Stimulated activated naive B cell treated with anti-CD40 and anti-IgM and Interleukin-4, amounts not matched to agents 10 μg/mL and 1 μg/mL and 100 μg/mL, for 72 hours (primary cell): ENCODE measurements around the gene HMX3.

Experiments
- ATAC-seq, 2 donors: fragments of 150-1000 bp; cut with Tn5 transposase; replicated peaks; 2 replicates each; pipeline ENCODE4 v1.10.0; 2021; ENCODE audit warnings: moderate library complexity in 1 of 2
- DNase-seq: peaks from one replicate; pipeline ENCODE4 v3.0.0; 2021
- H3K27ac Mint-ChIP-seq: one replicate; pipeline ENCODE4 v1.8.0; 2022; ENCODE audit warnings: mild to moderate bottlenecking, mixed read lengths
- H3K27me3 Mint-ChIP-seq, 2 donors: one replicate each; pipeline ENCODE4 v1.8.0; 2022; ENCODE audit warnings: mixed read lengths in 2 of 2
- H3K36me3 Mint-ChIP-seq, 2 donors: one replicate each; pipeline ENCODE4 v1.8.0; 2022; ENCODE audit warnings: mixed read lengths in 2 of 2, mild to moderate bottlenecking in 1 of 2
- H3K4me1 Mint-ChIP-seq, 2 donors: one replicate each; pipeline ENCODE4 v1.8.0; 2022; ENCODE audit warnings: mixed read lengths in 2 of 2, mild to moderate bottlenecking in 1 of 2
- H3K4me3 Mint-ChIP-seq, 2 donors: one replicate each; pipeline ENCODE4 v1.8.0; 2022; ENCODE audit warnings: mild to moderate bottlenecking in 2 of 2, mixed read lengths in 2 of 2, moderate library complexity in 1 of 2
- H3K9me3 Mint-ChIP-seq, 2 donors: one replicate each; pipeline ENCODE4 v1.8.0; 2022; ENCODE audit warnings: mixed read lengths in 2 of 2, mild to moderate bottlenecking in 1 of 2

Gene HMX3

GRCh38 chr10:123135415-123136141 is at the start of gene HMX3:
HMX3 (plus strand) TSS chr10:123135970; CDS start chr10:123136051, 81 bp downstream.
- H3K27me3 Mint-ChIP-seq: peaks cover 74 to 79% of the 10 kb centered on the region in 2 donors
- peaks cover 24 to 44% of the 10 kb centered on the region in 2 donors for H3K4me1 Mint-ChIP-seq
- H3K36me3 Mint-ChIP-seq: peaks cover 4 to 6% of the 10 kb centered on the region in 2 donors
- H3K27ac Mint-ChIP-seq: peak within 1 kb of the TSS; percentile 95
- ATAC-seq (no peak), DNase-seq (no peak)
- peaks cover 0 to 3% of the 10 kb centered on the region in 2 donors for H3K9me3 Mint-ChIP-seq
- peak within 1 kb of the TSS; percentile 86 for H3K4me3 Mint-ChIP-seq

GRCh38 chr10:123086281-123086680 is 49.5 kb upstream of the HMX3 start:
- no peak overlapping the region for H3K27ac Mint-ChIP-seq
- no peaks in the 10 kb centered on the region for H3K36me3 Mint-ChIP-seq
- no peak overlapping the region for H3K4me3 Mint-ChIP-seq
- peaks cover 0 to 5% of the 10 kb centered on the region in 2 donors for H3K9me3 Mint-ChIP-seq
- no peak for DNase-seq
- ATAC-seq: no peak
- H3K27me3 Mint-ChIP-seq: peaks cover 7 to 17% of the 10 kb centered on the region in 2 donors
- peaks cover 3 to 5% of the 10 kb centered on the region in 2 donors for H3K4me1 Mint-ChIP-seq

DNA sequence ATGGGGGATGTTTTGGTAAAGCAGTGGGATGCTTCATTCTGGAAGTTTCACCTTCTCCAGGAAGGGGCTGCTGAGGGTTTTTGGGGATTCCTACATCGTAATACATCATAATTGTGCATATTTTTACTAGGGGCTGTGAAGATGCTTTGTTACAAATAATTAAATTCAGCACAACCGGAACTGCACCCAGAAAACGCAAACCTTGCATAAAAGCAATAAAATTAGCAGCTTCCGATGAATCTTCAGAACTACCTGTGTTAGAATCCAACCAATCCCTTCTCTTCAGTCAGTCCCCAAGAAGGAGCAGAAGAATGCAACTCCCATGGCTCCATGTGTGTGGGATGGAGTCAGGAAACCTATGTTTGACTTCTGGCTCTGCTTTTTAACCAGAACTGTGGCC is 48.4 kb upstream of the HMX3 start:
- DNase-seq: no peak
- peaks cover 0 to 5% of the 10 kb centered on the region in 2 donors for H3K9me3 Mint-ChIP-seq
- no peak for ATAC-seq
- H3K27me3 Mint-ChIP-seq: peaks cover 15 to 28% of the 10 kb centered on the region in 2 donors
- no peaks in the 10 kb centered on the region for H3K36me3 Mint-ChIP-seq
- peaks cover 3 to 5% of the 10 kb centered on the region in 2 donors for H3K4me1 Mint-ChIP-seq
- no peak overlapping the region for H3K27ac Mint-ChIP-seq
- no peak overlapping the region for H3K4me3 Mint-ChIP-seq

DNA sequence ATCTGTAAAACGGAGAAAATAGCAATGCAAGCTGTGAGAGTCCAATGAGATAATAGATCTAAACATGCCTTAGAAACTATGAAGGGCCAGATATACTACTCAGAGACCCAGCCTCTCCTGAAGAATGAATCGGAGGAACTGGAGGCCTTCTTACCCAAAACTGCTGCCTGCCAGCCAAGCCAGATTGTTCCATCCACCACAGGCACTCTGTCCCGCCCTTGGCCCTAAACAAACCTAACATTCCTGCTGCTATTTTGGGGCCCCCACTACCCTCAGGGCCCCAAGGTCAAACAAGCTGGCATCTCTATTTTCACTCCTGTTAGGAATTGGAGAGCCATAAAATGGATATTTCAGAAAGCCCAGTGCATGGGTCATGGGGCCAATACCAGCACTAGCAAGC is 48.0 kb upstream of the HMX3 start:
- DNase-seq: no peak
- no peak overlapping the region for H3K4me3 Mint-ChIP-seq
- H3K27me3 Mint-ChIP-seq: peaks cover 18 to 29% of the 10 kb centered on the region in 2 donors
- peaks cover 0 to 5% of the 10 kb centered on the region in 2 donors for H3K9me3 Mint-ChIP-seq
- H3K27ac Mint-ChIP-seq: no peak overlapping the region
- no peaks in the 10 kb centered on the region for H3K36me3 Mint-ChIP-seq
- peaks cover 3 to 5% of the 10 kb centered on the region in 2 donors for H3K4me1 Mint-ChIP-seq
- ATAC-seq: no peak

- Mint-ChIP-seq H3K4me1 (peaks cover 3 to 5% of the 10 kb centered on the region in 2 donors), H3K27me3 (peaks cover 43 to 46% of the 10 kb centered on the region in 2 donors), H3K4me3 (no peak overlapping the region), H3K9me3 (no peaks in the 10 kb centered on the region), H3K36me3 (no peaks in the 10 kb centered on the region), H3K27ac (no peak overlapping the region)
- ATAC-seq: no peak
- no peak for DNase-seq
Measured at GRCh38 chr10:123092635-123093414, 42.9 kb upstream of the HMX3 start.

DNA sequence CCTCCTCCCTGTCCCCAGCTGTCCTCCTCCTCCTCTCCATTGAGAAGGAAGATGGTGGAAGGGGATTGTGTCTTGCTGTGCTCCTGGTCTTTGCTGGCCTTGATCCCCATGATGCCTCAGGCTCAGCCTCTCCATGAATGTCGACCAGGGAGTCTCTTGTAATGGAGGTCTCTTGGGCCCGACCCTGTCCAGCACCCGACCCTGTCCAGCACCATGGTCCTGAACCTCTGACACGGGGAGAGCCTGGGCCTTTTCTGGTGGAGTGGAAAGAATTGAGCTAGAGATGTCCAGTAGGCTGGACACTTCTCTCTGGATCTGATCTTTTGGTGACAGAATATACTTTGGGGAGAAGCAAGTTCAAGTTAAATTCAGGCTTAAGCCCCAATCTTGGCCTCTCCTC is 42.3 kb upstream of the HMX3 start:
- H3K36me3 Mint-ChIP-seq: no peaks in the 10 kb centered on the region
- ATAC-seq (no peak), DNase-seq (no peak)
- no peak overlapping the region for H3K27ac Mint-ChIP-seq
- peaks cover 3 to 5% of the 10 kb centered on the region in 2 donors for H3K4me1 Mint-ChIP-seq
- no peaks in the 10 kb centered on the region for H3K9me3 Mint-ChIP-seq
- no peak overlapping the region for H3K4me3 Mint-ChIP-seq
- peaks cover 43 to 46% of the 10 kb centered on the region in 2 donors for H3K27me3 Mint-ChIP-seq

DNA sequence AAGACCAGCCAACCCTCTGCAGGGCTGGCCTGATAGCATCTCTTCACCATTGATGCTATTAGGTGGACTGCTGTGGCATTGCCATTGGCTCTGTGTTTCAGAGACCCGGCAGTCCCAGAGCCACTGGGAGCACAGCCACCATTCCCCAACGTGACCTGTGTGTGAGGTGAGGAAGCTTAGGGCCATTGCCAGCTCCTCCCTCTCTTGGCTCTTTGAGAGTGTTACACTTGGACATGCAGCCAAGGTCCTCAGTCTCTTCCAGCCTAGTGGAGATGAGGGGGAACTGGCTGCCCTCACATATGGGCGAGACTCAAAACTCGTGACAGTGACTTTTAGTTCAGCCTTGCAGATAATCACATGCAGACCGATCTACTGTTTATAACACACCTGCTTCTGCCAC is 39.3 kb upstream of the HMX3 start:
- H3K27me3 Mint-ChIP-seq: peaks cover 43 to 55% of the 10 kb centered on the region in 2 donors
- ATAC-seq: no peak
- no peak overlapping the region for H3K27ac Mint-ChIP-seq
- no peak overlapping the region for H3K4me3 Mint-ChIP-seq
- H3K9me3 Mint-ChIP-seq: no peaks in the 10 kb centered on the region
- DNase-seq: no peak
- H3K4me1 Mint-ChIP-seq: no peaks in the 10 kb centered on the region
- no peaks in the 10 kb centered on the region for H3K36me3 Mint-ChIP-seq

- H3K4me1 Mint-ChIP-seq: no peaks in the 10 kb centered on the region
- ATAC-seq (no peak), DNase-seq (no peak)
- no peak overlapping the region for H3K27ac Mint-ChIP-seq
- H3K4me3 Mint-ChIP-seq: no peak overlapping the region
- H3K27me3 Mint-ChIP-seq: peaks cover 39 to 50% of the 10 kb centered on the region in 2 donors
- H3K36me3 Mint-ChIP-seq: no peaks in the 10 kb centered on the region
- no peaks in the 10 kb centered on the region for H3K9me3 Mint-ChIP-seq
Measured at GRCh38 chr10:123097039-123097438, 38.7 kb upstream of the HMX3 start.

- no peak for ATAC-seq
- H3K4me1 Mint-ChIP-seq: no peaks in the 10 kb centered on the region
- H3K27me3 Mint-ChIP-seq: peaks cover 23 to 24% of the 10 kb centered on the region in 2 donors
- no peaks in the 10 kb centered on the region for H3K36me3 Mint-ChIP-seq
- no peak overlapping the region for H3K4me3 Mint-ChIP-seq
- no peaks in the 10 kb centered on the region for H3K9me3 Mint-ChIP-seq
- DNase-seq: no peak
- no peak overlapping the region for H3K27ac Mint-ChIP-seq
Measured at GRCh38 chr10:123100030-123100762, 35.6 kb upstream of the HMX3 start.

GRCh38 chr10:123101872-123102271 is 33.9 kb upstream of the HMX3 start:
- H3K27ac Mint-ChIP-seq: no peak overlapping the region
- no peaks in the 10 kb centered on the region for H3K4me1 Mint-ChIP-seq
- no peak overlapping the region for H3K4me3 Mint-ChIP-seq

GRCh38 chr10:123102673-123103072 is 33.1 kb upstream of the HMX3 start:
- no peak overlapping the region for H3K4me3 Mint-ChIP-seq
- no peaks in the 10 kb centered on the region for H3K9me3 Mint-ChIP-seq
- no peaks in the 10 kb centered on the region for H3K4me1 Mint-ChIP-seq
- H3K27me3 Mint-ChIP-seq: peaks cover 16 to 27% of the 10 kb centered on the region in 2 donors
- DNase-seq (no peak), ATAC-seq (no peak)
- no peaks in the 10 kb centered on the region for H3K36me3 Mint-ChIP-seq
- H3K27ac Mint-ChIP-seq: no peak overlapping the region

More at GRCh38 chr10:123101872-123102271, 33.9 kb upstream of the HMX3 start:
- no peak for DNase-seq
- Mint-ChIP-seq H3K36me3 (no peaks in the 10 kb centered on the region), H3K9me3 (no peaks in the 10 kb centered on the region), H3K27me3 (peaks cover 23 to 31% of the 10 kb centered on the region in 2 donors)
- no peak for ATAC-seq

DNA sequence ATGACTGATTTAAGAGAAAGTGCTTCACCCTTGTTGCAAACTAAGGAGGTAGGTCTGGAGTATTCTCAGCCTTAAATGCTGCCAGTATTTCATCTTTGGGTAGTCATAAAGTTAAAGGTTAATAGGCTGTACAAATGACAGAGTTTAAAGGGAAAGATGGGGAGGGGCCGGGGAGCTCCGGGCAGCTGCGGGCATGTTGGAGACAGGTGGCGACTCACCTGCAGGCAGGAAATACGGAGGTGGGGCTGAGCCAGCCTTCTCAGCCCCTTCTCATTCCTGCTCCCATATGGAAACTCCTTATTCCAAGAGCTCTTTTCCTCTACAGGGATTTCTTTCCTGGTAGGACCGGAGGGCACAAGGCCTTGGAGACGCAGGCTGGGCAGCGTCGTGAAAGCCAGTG is 31.8 kb upstream of the HMX3 start:
- DNase-seq (no peak), ATAC-seq (no peak)
- H3K27ac Mint-ChIP-seq: no peak overlapping the region
- H3K4me3 Mint-ChIP-seq: no peak overlapping the region
- no peaks in the 10 kb centered on the region for H3K4me1 Mint-ChIP-seq
- peaks cover 19 to 33% of the 10 kb centered on the region in 2 donors for H3K27me3 Mint-ChIP-seq
- no peaks in the 10 kb centered on the region for H3K9me3 Mint-ChIP-seq
- H3K36me3 Mint-ChIP-seq: no peaks in the 10 kb centered on the region

- Mint-ChIP-seq H3K4me1 (no peaks in the 10 kb centered on the region), H3K27me3 (peaks cover 36 to 49% of the 10 kb centered on the region in 2 donors), H3K27ac (no peak overlapping the region), H3K9me3 (no peaks in the 10 kb centered on the region), H3K36me3 (no peaks in the 10 kb centered on the region), H3K4me3 (no peak overlapping the region)
- DNase-seq (no peak), ATAC-seq (no peak)
Measured at GRCh38 chr10:123109466-123109865, 26.3 kb upstream of the HMX3 start.

GRCh38 chr10:123117644-123118417 is 17.9 kb upstream of the HMX3 start:
- H3K4me1 Mint-ChIP-seq: no peaks in the 10 kb centered on the region
- H3K4me3 Mint-ChIP-seq: no peak overlapping the region

More at GRCh38 chr10:123117644-123118417, 17.9 kb upstream of the HMX3 start:
- Mint-ChIP-seq H3K27me3 (peaks cover 55 to 64% of the 10 kb centered on the region in 2 donors), H3K36me3 (no peaks in the 10 kb centered on the region), H3K27ac (no peak overlapping the region), H3K9me3 (no peaks in the 10 kb centered on the region)
- ATAC-seq (no peak), DNase-seq (no peak)
